B cell (primary cell): ENCODE results near the gene TFCP2L1. TPM values are rescaled to one million over a fixed set of nuclear protein-coding genes. Genes with fewer than 3 reads are reported as not detected.
"Not testable (repeated sequence)": the region's sequence is repeated elsewhere in the genome, so short reads cannot be mapped to it uniquely, and the experiment has no call there.

Source experiments
- ATAC-seq: fragments of 200-7000 bp; cut with Tn5 transposase; one replicate; pipeline ENCODE4 v1.10.0; 2021; ENCODE audit warnings: low read depth, mild to moderate bottlenecking, moderate number of reproducible peaks, moderate library complexity
- CTCF ChIA-PET: fragments of 350-600 bp; sonication (Branson Sonifier 250); formaldehyde crosslinking; loops from one replicate; lab custom pipeline; 2021; ENCODE audit warnings: antibody characterized with exemption, inconsistent platforms; lab: Charles Lee
- POLR2A ChIA-PET: fragments of 350-600 bp; sonication (Branson Sonifier 250); formaldehyde crosslinking; loops from one replicate; lab custom pipeline; 2021; ENCODE audit warnings: antibody characterized with exemption; lab: Charles Lee
- DNase-seq: peaks from one replicate; pipeline ENCODE4 v3.0.0; 2013
- H2AFZ ChIP-seq: 2 replicates; pipeline ENCODE4 v1.6.1; 2012; ENCODE audit warnings: mild to moderate bottlenecking, low read depth, low read length; ENCODE audit not compliant: insufficient read depth, poor library complexity, severe bottlenecking
- H3K27ac ChIP-seq, 2 donors: 1 replicate in 1 of 2; 2 replicates in 1 of 2; pipeline ENCODE4 v1.5.1; 2012 to 2013; ENCODE audit warnings: low read length in 2 of 2, mild to moderate bottlenecking in 2 of 2, moderate library complexity in 1 of 2
- H3K27me3 ChIP-seq, 4 experiments: fragments of 200-600 bp in 1 of 4; sonication (generic) in 1 of 4; replicated peaks in 1 of 4; 1 replicate in 2 of 4; 2 replicates in 2 of 4; pipeline versions ENCODE4 v1.6.1 to v1.7.0; 2013 to 2016; ENCODE audit warnings: low read length in 3 of 4, mild to moderate bottlenecking in 2 of 4, mixed read lengths in 1 of 4, moderate library complexity in 1 of 4; ENCODE audit not compliant: insufficient read depth in 4 of 4, control insufficient read depth in 3 of 4; ENCODE audit errors: control extremely low read depth in 1 of 4
- H3K36me3 ChIP-seq, 2 experiments: replicated peaks in 1 of 2; 1 replicate in 1 of 2; 2 replicates in 1 of 2; pipeline versions ENCODE4 v1.6.1 to v1.7.1; 2013; ENCODE audit warnings: low read length in 1 of 2; ENCODE audit not compliant: insufficient read depth in 2 of 2, control insufficient read depth in 1 of 2; ENCODE audit errors: control extremely low read depth in 1 of 2, extremely low read depth in 1 of 2
- H3K4me1 ChIP-seq, 2 donors: fragments of 200-600 bp in 1 of 2; sonication (generic) in 1 of 2; 1 replicate in 1 of 2; 2 replicates in 1 of 2; pipeline versions ENCODE4 v1.5.1 to v1.6.1; 2013 to 2017; ENCODE audit warnings: low read length in 2 of 2; ENCODE audit not compliant: control insufficient read depth in 2 of 2, insufficient read depth in 2 of 2
- H3K4me2 ChIP-seq: replicated peaks from 2 replicates; pipeline ENCODE3; 2012; ENCODE audit warnings: mild to moderate bottlenecking, low read depth, low read length; ENCODE audit not compliant: poor library complexity, severe bottlenecking
- H3K4me3 ChIP-seq, 5 experiments: fragments of 200-600 bp in 1 of 5; sonication (generic) in 1 of 5; 1 replicate in 3 of 5; 2 replicates in 2 of 5; pipeline versions ENCODE4 v1.5.1 to v1.7.0; 2011 to 2016; ENCODE audit warnings: low read length in 4 of 5, mild to moderate bottlenecking in 4 of 5, low read depth in 2 of 5, control low read depth in 1 of 5, moderate library complexity in 1 of 5; ENCODE audit not compliant: insufficient read depth in 1 of 5; ENCODE audit errors: control extremely low read depth in 1 of 5, extremely low read depth in 1 of 5
- H3K79me2 ChIP-seq: fragments of 200-600 bp; sonication (generic); one replicate; pipeline ENCODE4 v1.6.0; 2016; ENCODE audit warnings: low read length; ENCODE audit not compliant: control insufficient read depth, insufficient read depth
- H3K9ac ChIP-seq: fragments of 200-600 bp; sonication (generic); 2 replicates; pipeline ENCODE4 v1.6.1; 2017; ENCODE audit warnings: mild to moderate bottlenecking, low read length, moderate library complexity
- H3K9me3 ChIP-seq, 3 donors: one replicate each; pipeline versions ENCODE4 v1.6.1 to v1.7.1; 2013; ENCODE audit warnings: low read length in 2 of 3; ENCODE audit not compliant: control insufficient read depth in 2 of 3, insufficient read depth in 1 of 3; ENCODE audit errors: control extremely low read depth in 1 of 3
- H4K20me1 ChIP-seq: 2 replicates; pipeline ENCODE4 v1.6.0; 2012; ENCODE audit warnings: mild to moderate bottlenecking, low read length; ENCODE audit not compliant: insufficient read depth, control insufficient read depth, poor library complexity, severe bottlenecking
- H3K27ac Mint-ChIP-seq: one replicate; pipeline ENCODE4 v1.8.0; 2021; ENCODE audit warnings: mixed read lengths
- H3K27me3 Mint-ChIP-seq: one replicate; pipeline ENCODE4 v1.8.0; 2021; ENCODE audit warnings: mixed read lengths
- H3K4me1 Mint-ChIP-seq: one replicate; pipeline ENCODE4 v1.8.0; 2021; ENCODE audit warnings: mixed read lengths
- H3K4me3 Mint-ChIP-seq: one replicate; pipeline ENCODE4 v1.8.0; 2021; ENCODE audit warnings: mixed read lengths
- H3K9me3 Mint-ChIP-seq: one replicate; pipeline ENCODE4 v1.8.0; 2022; ENCODE audit warnings: mixed read lengths; ENCODE audit not compliant: insufficient read depth
- EZH2 ChIP-seq: IDR thresholded peaks from 2 replicates; pipeline ENCODE4 v1.6.1; 2012; ENCODE audit warnings: borderline replicate concordance, low read depth, mild to moderate bottlenecking, moderate library complexity, low read length; ENCODE audit not compliant: insufficient read depth, poor library complexity, severe bottlenecking
- WGBS: methylation state at CpG from one replicate; pipeline ENCODE4 v1.1.5; 2013; ENCODE audit warnings: missing lambda C conversion rate; ENCODE audit not compliant: insufficient coverage; 5-methylcytosine and 5-hydroxymethylcytosine counted together
- intact Hi-C: fragments of 100-400 bp; cut with micrococcal nuclease; formaldehyde crosslinking; loops from one replicate; pipeline ENCODE4 v1.10.0; 2022
- polyA plus RNA-seq: library from polyadenylated mRNA; depleted of rRNA; stranded (reverse); fragments of >200 nt; gene quantifications from 2 replicates; pipeline ENCODE4 v1.2.3, GENCODE V29; 2012
- total RNA-seq, 2 donors: library from RNA; stranded (reverse); fragments of 120-200 nt in 1 of 2; gene quantifications; 1 replicate in 1 of 2; 2 replicates in 1 of 2; pipeline versions ENCODE4 v1.2.3 to v1.2.4, GENCODE V29; 2013 to 2022
- TF ChIP-seq, protein P1 (sequence below): fragments of 200-600 bp; IDR thresholded peaks from one replicate; pipeline ENCODE4 v1.8.0; 2022; ENCODE audit warnings: antibody characterized with exemption, mild to moderate bottlenecking

TFCP2L1 gene
- total and polyA plus RNA-seq, 2 donors (not counting 1 experiment from before 2014, with no cell fraction given), result 0.03 TPM; not detected in 1

DNA sequence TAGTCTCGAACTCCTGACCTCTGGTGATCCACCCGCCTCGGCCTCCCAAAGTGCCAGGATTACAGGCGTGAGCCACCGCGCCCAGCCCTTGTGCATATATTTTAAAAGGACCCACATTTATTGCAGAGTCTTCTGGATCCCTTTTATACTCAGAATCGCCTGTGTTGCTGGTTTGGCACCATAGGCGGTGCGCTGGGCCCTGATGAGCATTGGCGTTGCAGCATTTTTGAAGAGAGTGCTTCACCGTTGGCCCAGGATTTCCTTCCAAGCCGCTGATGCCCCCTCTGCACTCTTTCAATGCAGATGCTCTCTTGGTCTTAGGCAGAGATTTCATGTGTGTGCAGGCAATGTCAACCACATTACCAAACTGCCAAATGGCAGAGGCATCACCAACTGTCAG lies 13.5 kb upstream of the TFCP2L1 start:
- intact Hi-C loops, result no loop called here
- no peaks in the 10 kb centered on the region for H4K20me1 ChIP-seq
- no peak overlapping the region for H2AFZ ChIP-seq
- no peaks in the 10 kb centered on the region for H3K79me2 ChIP-seq
- no peak overlapping the region for H3K4me2 ChIP-seq
- H3K9me3 ChIP-seq, result peaks cover 0 to 13% (median 0%) of the 10 kb centered on the region in 3 donors
- ATAC-seq (no peak), DNase-seq (no peak)
- H3K4me1 ChIP-seq, result no peaks in the 10 kb centered on the region
- Mint-ChIP-seq H3K9me3 (no peaks in the 10 kb centered on the region), H3K27me3 (peaks cover 23% of the 10 kb centered on the region), H3K4me3 (no peak overlapping the region), H3K4me1 (no peaks in the 10 kb centered on the region), H3K27ac (no peak overlapping the region)
- H3K27me3 ChIP-seq, result peaks cover 0 to 3% (median 0%) of the 10 kb centered on the region in 4 experiments
- H3K27ac ChIP-seq, result no peak overlapping the region
- no peak overlapping the region for H3K4me3 ChIP-seq
- 96% methylated on average over 12 of the region's 12 CpGs for WGBS
- CTCF ChIA-PET, result no interaction called here
- TF ChIP-seq, protein P1, sequence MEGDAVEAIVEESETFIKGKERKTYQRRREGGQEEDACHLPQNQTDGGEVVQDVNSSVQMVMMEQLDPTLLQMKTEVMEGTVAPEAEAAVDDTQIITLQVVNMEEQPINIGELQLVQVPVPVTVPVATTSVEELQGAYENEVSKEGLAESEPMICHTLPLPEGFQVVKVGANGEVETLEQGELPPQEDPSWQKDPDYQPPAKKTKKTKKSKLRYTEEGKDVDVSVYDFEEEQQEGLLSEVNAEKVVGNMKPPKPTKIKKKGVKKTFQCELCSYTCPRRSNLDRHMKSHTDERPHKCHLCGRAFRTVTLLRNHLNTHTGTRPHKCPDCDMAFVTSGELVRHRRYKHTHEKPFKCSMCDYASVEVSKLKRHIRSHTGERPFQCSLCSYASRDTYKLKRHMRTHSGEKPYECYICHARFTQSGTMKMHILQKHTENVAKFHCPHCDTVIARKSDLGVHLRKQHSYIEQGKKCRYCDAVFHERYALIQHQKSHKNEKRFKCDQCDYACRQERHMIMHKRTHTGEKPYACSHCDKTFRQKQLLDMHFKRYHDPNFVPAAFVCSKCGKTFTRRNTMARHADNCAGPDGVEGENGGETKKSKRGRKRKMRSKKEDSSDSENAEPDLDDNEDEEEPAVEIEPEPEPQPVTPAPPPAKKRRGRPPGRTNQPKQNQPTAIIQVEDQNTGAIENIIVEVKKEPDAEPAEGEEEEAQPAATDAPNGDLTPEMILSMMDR, result no peak
- TF ChIP-seq EZH2, result no peak
- H3K36me3 ChIP-seq, result no peaks in the 10 kb centered on the region
- no peak overlapping the region for H3K9ac ChIP-seq
- POLR2A ChIA-PET, result no interaction called here

- H3K79me2 ChIP-seq, H3K4me1 ChIP-seq, H3K27me3 ChIP-seq, POLR2A ChIA-PET, H3K4me1 Mint-ChIP-seq, H3K27ac ChIP-seq, H3K4me3 ChIP-seq, H3K9me3 Mint-ChIP-seq, ATAC-seq, DNase-seq, H3K36me3 ChIP-seq, H2AFZ ChIP-seq, CTCF ChIA-PET, intact Hi-C loops, H4K20me1 ChIP-seq, H3K9ac ChIP-seq, H3K27ac Mint-ChIP-seq, H3K4me2 ChIP-seq, H3K4me3 Mint-ChIP-seq: not testable (repeated sequence)
- 80% methylated on average over 2 of the region's 5 CpGs for WGBS
- H3K9me3 ChIP-seq, result peaks cover 0 to 13% (median 0%) of the 10 kb centered on the region in 3 donors
- H3K27me3 Mint-ChIP-seq, result peaks cover 23% of the 10 kb centered on the region
These were observed 12.9 kb upstream of the TFCP2L1 start for GRCh38 chr2:121297866-121298265.
